K562 (cell line): ENCODE measurements around the gene VWA8. TPM values are rescaled to one million over a fixed set of nuclear protein-coding genes. Genes with fewer than 3 reads are reported as not detected.
"Not testable (repeated sequence)": the region's sequence is repeated elsewhere in the genome, so short reads cannot be mapped to it uniquely, and the experiment has no call there.

Source experiments
- ATAC-seq: fragments of 200-7000 bp; cut with Tn5 transposase; 3 replicates; pipeline ENCODE4 v1.9.1; 2020; ENCODE audit warnings: moderate library complexity
- BruUV-seq: library from RNA; stranded (reverse); fragments of 400-500 nt; replicated peaks from 2 replicates; lab custom pipeline; 2021; lab: Mats Ljungman, UMichigan
- CTCF ChIA-PET: fragments of 300-600 bp; formaldehyde crosslinking; extraction: SDS; loops from one replicate; lab custom pipeline; 2021; ENCODE audit warnings: low intra/inter-chr PET ratio; lab: Yijun Ruan, JAX
- POLR2A ChIA-PET: fragments of 300-600, 350-650 bp; sonication (Branson Sonifier 250); formaldehyde crosslinking; extraction: SDS; loops from one replicate; lab custom pipeline; 2021; ENCODE audit warnings: antibody characterized with exemption, inconsistent platforms; lab: Yijun Ruan, JAX
- DNase-seq, 4 experiments: peaks; one replicate each; pipeline versions ENCODE4 v3.0.0 to v3.0.0-alpha.2; 2011 to 2018; ENCODE audit warnings: low spot score in 3 of 4, mixed read lengths in 3 of 4; ENCODE audit errors: extremely low read depth in 1 of 4
- FAIRE-seq: peaks from 2 replicates; lab custom pipeline; 2011; peaks lifted over from hg19 to GRCh38; lab: Jason Lieb, UNC
- H2AFZ ChIP-seq: 2 replicates; pipeline ENCODE4 v1.6.0; 2011; ENCODE audit warnings: low read depth, low read length, control low read depth, inconsistent platforms
- H3K27ac ChIP-seq: fragments of 200-600 bp; 3 replicates; pipeline ENCODE4 v1.8.0; 2011; ENCODE audit warnings: low read depth, mild to moderate bottlenecking, control low read depth, inconsistent platforms, low read length, moderate library complexity, mixed read lengths; ENCODE audit errors: extremely low read depth
- H3K27me3 ChIP-seq, 2 experiments: fragments of 300-600 bp in 1 of 2; 2 replicates in 1 of 2; 3 replicates in 1 of 2; pipeline versions ENCODE4 v1.6.0 to v1.8.0; 2011; ENCODE audit warnings: inconsistent platforms in 2 of 2, low read length in 2 of 2, mild to moderate bottlenecking in 1 of 2, mixed read lengths in 1 of 2, moderate library complexity in 1 of 2; ENCODE audit not compliant: control insufficient read depth in 2 of 2, insufficient read depth in 2 of 2
- H3K36me3 ChIP-seq: fragments of 300-600 bp; 3 replicates; pipeline ENCODE4 v1.8.0; 2011; ENCODE audit warnings: mild to moderate bottlenecking, low read length, inconsistent platforms; ENCODE audit not compliant: control insufficient read depth, insufficient read depth
- H3K4me1 ChIP-seq, 2 experiments: fragments of 200-600 bp in 1 of 2; replicated peaks in 1 of 2; 2 replicates in 1 of 2; 3 replicates in 1 of 2; pipeline versions ENCODE4 v1.5.1 to v1.8.0; 2011; ENCODE audit warnings: inconsistent platforms in 2 of 2, low read length in 2 of 2, mild to moderate bottlenecking in 1 of 2, mixed read lengths in 1 of 2, moderate library complexity in 1 of 2; ENCODE audit not compliant: control insufficient read depth in 2 of 2, insufficient read depth in 2 of 2
- H3K4me2 ChIP-seq: 2 replicates; pipeline ENCODE4 v1.6.1; 2011; ENCODE audit warnings: low read length, control low read depth, inconsistent platforms, mixed read lengths; ENCODE audit not compliant: insufficient read depth
- H3K4me3 ChIP-seq: fragments of 200-600 bp; sonication (generic), shearing (Covaris generic); 2 replicates; pipeline ENCODE4 v1.5.1; 2016; ENCODE audit warnings: control low read depth, inconsistent platforms
- H3K79me2 ChIP-seq: fragments of 200-600 bp; 3 replicates; pipeline ENCODE4 v1.8.0; 2011; ENCODE audit warnings: low read length, inconsistent platforms; ENCODE audit not compliant: control insufficient read depth, insufficient read depth
- H3K9ac ChIP-seq, 2 experiments: 2 replicates each; pipeline versions ENCODE4 v1.6.0 to v1.6.1; 2011; ENCODE audit warnings: low read depth in 2 of 2, low read length in 2 of 2, control low read depth in 1 of 2, inconsistent platforms in 1 of 2, mild to moderate bottlenecking in 1 of 2, mixed read lengths in 1 of 2; ENCODE audit not compliant: insufficient read depth in 1 of 2
- H3K9me1 ChIP-seq: one replicate; pipeline ENCODE4 v1.6.0; 2011; ENCODE audit warnings: inconsistent platforms, mild to moderate bottlenecking, low read length, moderate library complexity; ENCODE audit not compliant: control insufficient read depth, insufficient read depth
- H3K9me3 ChIP-seq: replicated peaks from 2 replicates; pipeline ENCODE4 v1.5.1; 2011; ENCODE audit warnings: low read depth, low read length, inconsistent platforms; ENCODE audit not compliant: control insufficient read depth, insufficient read depth
- H4K20me1 ChIP-seq: replicated peaks from 2 replicates; pipeline ENCODE4 v1.6.1; 2011; ENCODE audit warnings: low read length, inconsistent platforms, mixed read lengths; ENCODE audit not compliant: control insufficient read depth, insufficient read depth
- HDAC1 ChIP-seq, 2 experiments: fragments of 450-650 bp; IDR thresholded peaks; 2 replicates each; pipeline ENCODE4 v1.6.1; 2016 to 2017; ENCODE audit warnings: inconsistent platforms in 1 of 2, mild to moderate bottlenecking in 1 of 2, moderate library complexity in 1 of 2
- POLR3A ChIP-seq: IDR thresholded peaks from 2 replicates; pipeline ENCODE4 v1.6.1; 2011; ENCODE audit warnings: borderline replicate concordance, mild to moderate bottlenecking, moderate library complexity; ENCODE audit not compliant: insufficient read length, insufficient read depth; ENCODE audit errors: extremely low read depth
- TAF15 ChIP-seq: fragments of 200-400 bp; formaldehyde crosslinking; IDR thresholded peaks from 2 replicates; pipeline ENCODE4 v1.6.1; 2017; ENCODE audit warnings: mild to moderate bottlenecking, low read depth, low read length, moderate library complexity
- ZNF146 ChIP-seq: IDR thresholded peaks from one replicate; pipeline ENCODE4 v1.6.1; 2018; ENCODE audit warnings: missing compliant biosample characterization; ENCODE audit not compliant: unreplicated experiment
- ZNF518B ChIP-seq: fragments of 250-450 bp; sonication (Bioruptor Pico); IDR thresholded peaks from 2 replicates; pipeline ENCODE4 v1.5.0; 2021; ENCODE audit warnings: mild to moderate bottlenecking, moderate library complexity
- WGBS: fragments of 100-300 bp; shearing (Covaris generic); methylation state at CpG from one replicate; pipeline ENCODE4 v1.1.6; 2016; ENCODE audit warnings: low coverage, mixed read lengths; ENCODE audit not compliant: insufficient coverage; ENCODE audit errors: missing lambda C conversion rate; 5-methylcytosine and 5-hydroxymethylcytosine counted together
- in situ Hi-C: fragments of 300-500 bp; cut with MboI; formaldehyde crosslinking; loops from 4 replicates; pipeline ENCODE4 v1.15.0; 2018; ENCODE audit warnings: inconsistent platforms, mixed read lengths
- intact Hi-C: fragments of 100-400 bp; cut with micrococcal nuclease; formaldehyde crosslinking; loops from 2 replicates; pipeline ENCODE4 v1.14.2; 2022
- polyA plus RNA-seq, 8 experiments: library from polyadenylated mRNA; depleted of rRNA in 4 of 8; stranded (reverse) in 5 of 8; unstranded in 3 of 8; fragments of >200 nt; fragmentation: Nextera tagmentation in 2 of 8; fragmentation: Illumina TruSeq in 1 of 8; extraction: Ambion mirVana in 2 of 8; extraction: Trizol in 1 of 8; gene quantifications; 2 replicates each; pipeline versions ENCODE4 v1.2.1 to v1.2.3, GENCODE V29; 2011 to 2014; ENCODE audit warnings: inconsistent platforms in 1 of 8, missing spikeins in 1 of 8
- total RNA-seq, 7 experiments: library from RNA; depleted of rRNA in 6 of 7; stranded (reverse); fragments of >200 nt in 6 of 7; fragmentation: Illumina TruSeq in 2 of 7; extraction: Trizol in 2 of 7; gene quantifications; 2 replicates each; pipeline versions ENCODE4 v1.2.1 to v1.2.3, GENCODE V29; 2011 to 2021; ENCODE audit warnings: low replicate concordance in 1 of 7

Gene VWA8
- total and polyA plus RNA-seq, 9 of the 15 experiments (the other 6 are each of a cell fraction or from before 2014, with no cell fraction given): 2.1 to 18.5 (median 13.3) TPM

- H3K4me2 ChIP-seq, H3K4me3 ChIP-seq, H3K9me3 ChIP-seq, POLR2A ChIA-PET, DNase-seq, H3K9ac ChIP-seq, in situ Hi-C loops, intact Hi-C loops, H3K4me1 ChIP-seq, H3K27ac ChIP-seq, BruUV-seq, H4K20me1 ChIP-seq, H3K79me2 ChIP-seq, H3K27me3 ChIP-seq: not testable (repeated sequence)
- 76% methylated on average over 3 of the region's 3 CpGs for WGBS
- TF ChIP-seq ZNF146 (CRISPR knock-in tag): peak; percentile 77
- TF ChIP-seq, all 486 proteins: peak for 1; not testable (repeated sequence) for 485
- FAIRE-seq, CTCF ChIA-PET, H3K9me1 ChIP-seq, H2AFZ ChIP-seq, ATAC-seq: not testable (repeated sequence)
- peaks cover 31% of the 10 kb centered on the region for H3K36me3 ChIP-seq
Measured at GRCh38 chr13:41834697-41835096, 126.2 kb downstream of the VWA8 start.

- Histone ChIP-seq H4K20me1 (no peaks in the 10 kb centered on the region), H3K4me2 (no peak overlapping the region), H3K79me2 (no peaks in the 10 kb centered on the region), H3K36me3 (peaks cover 31% of the 10 kb centered on the region), H3K27me3 (no peaks in the 10 kb centered on the region), H3K4me3 (no peak overlapping the region), H2AFZ (no peak overlapping the region), H3K9ac (no peak overlapping the region), H3K9me3 (no peaks in the 10 kb centered on the region), H3K9me1 (no peaks in the 10 kb centered on the region), H3K4me1 (no peaks in the 10 kb centered on the region), H3K27ac (no peak overlapping the region)
- no TSS peak for BruUV-seq
- ChIA-PET POLR2A (no interaction called here), CTCF (no interaction called here)
- intact Hi-C loops: no loop called here
- DNase-seq: no peak
- in situ Hi-C loops: no loop called here
- FAIRE-seq: no peak
- no peak for TF ChIP-seq POLR3A
- no peak for TF ChIP-seq TAF15
- TF ChIP-seq HDAC1 (IDR thresholded peaks at IDR 0.05): no peak
- TF ChIP-seq ZNF518B (CRISPR knock-in tag): no peak
- no peak for ATAC-seq
Measured at GRCh38 chr13:41833831-41834230, 127.1 kb downstream of the VWA8 start.
